ENCODE measurements around the gene SCFD2. TPM values are rescaled to one million over a fixed set of nuclear protein-coding genes. Genes with fewer than 3 reads are reported as not detected.

Gene SCFD2
- total RNA-seq, 4 donors from 2014 or later: 12.7 to 23.7 (median 18.3) TPM

DNA sequence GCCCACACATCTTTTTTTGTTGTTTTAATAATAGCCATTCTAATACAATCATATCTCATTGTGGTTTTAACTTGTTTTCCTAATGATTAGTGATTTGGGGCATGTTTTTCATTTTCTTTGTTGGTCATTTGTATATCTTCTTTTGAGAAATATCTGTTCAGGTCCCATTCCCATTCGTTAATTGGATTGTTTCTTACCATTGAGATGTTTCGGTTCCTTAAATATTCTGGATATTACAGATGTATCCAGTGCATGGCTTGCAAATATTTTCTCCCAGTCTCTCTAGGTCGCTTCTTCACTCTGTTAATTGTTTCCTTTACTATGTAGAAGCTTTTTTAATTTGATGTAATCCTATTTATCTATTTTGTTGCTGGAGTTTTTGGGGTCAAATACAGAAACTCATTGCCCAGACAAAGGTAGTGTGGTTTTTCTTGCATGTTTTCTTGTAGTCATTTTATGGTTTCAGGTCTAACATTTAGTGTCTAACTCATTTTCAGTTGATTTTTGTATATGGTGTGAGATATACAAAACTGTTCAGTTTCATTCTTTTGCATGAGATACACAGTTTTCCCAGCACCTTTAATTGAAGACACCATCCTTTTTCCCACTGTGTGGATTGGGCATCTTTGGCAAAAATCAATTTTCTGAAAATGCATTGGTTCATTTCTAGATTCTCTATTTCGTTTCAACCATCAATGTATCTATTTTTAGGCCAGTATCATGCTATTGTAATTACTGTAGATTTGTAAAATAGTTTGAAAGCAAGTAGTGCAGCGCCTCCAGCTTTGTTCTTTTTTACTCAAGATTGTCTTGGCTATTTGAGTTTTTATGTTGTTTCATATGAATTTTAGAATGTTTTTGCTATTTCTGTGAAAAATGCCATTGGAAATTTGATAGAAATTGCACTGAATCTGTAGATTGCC lies 195.9 kb downstream of the SCFD2 start:
- 88% methylated on average over 4 to 5 of the region's 5 CpGs for WGBS, 2 donors (ENCODE audit: low coverage in 1 of 2)
- H3K27ac ChIP-seq: no peak overlapping the region
- H3K36me3 ChIP-seq: no peaks in the 10 kb centered on the region
- intact Hi-C loops (cut with DNase I; ENCODE audit: low total_unique reads): no loop called here
- DNase-seq: no peak
- in situ Hi-C loops (cut with MboI; ENCODE audit: low pct_ligation_motif_present in 1 of 4, low pct_unique_long_range_greater_than_20kb in 1 of 4, low sequenced_read_pairs in 3 of 4): no loop called here
- no peaks in the 10 kb centered on the region for H3K4me1 ChIP-seq
- H3K9me3 ChIP-seq: no peaks in the 10 kb centered on the region
- no peaks in the 10 kb centered on the region for H3K27me3 ChIP-seq
- no peak overlapping the region for H3K4me3 ChIP-seq
- TF ChIP-seq, protein P1, sequence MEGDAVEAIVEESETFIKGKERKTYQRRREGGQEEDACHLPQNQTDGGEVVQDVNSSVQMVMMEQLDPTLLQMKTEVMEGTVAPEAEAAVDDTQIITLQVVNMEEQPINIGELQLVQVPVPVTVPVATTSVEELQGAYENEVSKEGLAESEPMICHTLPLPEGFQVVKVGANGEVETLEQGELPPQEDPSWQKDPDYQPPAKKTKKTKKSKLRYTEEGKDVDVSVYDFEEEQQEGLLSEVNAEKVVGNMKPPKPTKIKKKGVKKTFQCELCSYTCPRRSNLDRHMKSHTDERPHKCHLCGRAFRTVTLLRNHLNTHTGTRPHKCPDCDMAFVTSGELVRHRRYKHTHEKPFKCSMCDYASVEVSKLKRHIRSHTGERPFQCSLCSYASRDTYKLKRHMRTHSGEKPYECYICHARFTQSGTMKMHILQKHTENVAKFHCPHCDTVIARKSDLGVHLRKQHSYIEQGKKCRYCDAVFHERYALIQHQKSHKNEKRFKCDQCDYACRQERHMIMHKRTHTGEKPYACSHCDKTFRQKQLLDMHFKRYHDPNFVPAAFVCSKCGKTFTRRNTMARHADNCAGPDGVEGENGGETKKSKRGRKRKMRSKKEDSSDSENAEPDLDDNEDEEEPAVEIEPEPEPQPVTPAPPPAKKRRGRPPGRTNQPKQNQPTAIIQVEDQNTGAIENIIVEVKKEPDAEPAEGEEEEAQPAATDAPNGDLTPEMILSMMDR (IDR thresholded peaks at IDR 0.05): no peak
- TF ChIP-seq EP300 (IDR thresholded peaks at IDR 0.05; ENCODE audit: low read depth) (no peak), POLR2A (IDR thresholded peaks at IDR 0.05) (no peak), POLR2AphosphoS5 (IDR thresholded peaks at IDR 0.05) (no peak)

DNA sequence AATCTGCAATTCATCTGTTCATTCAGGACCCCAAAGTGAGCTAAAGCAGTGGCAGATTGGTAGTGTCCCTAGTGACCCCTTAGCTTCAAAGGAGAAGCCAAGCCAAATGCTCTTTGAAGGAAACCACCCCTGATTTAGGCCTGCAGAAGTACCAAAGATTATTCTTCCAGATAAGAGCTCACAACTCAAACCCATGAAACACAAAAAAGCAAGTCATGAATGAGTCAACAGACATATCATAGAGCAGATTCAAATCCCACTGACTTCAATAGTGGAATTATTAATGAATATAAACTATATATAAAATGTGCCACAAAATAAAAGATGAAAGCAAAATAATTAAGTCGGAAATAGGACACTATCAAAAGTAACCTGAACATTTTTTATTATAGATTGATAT lies 197.6 kb downstream of the SCFD2 start:
- DNase-seq: no peak
- Histone ChIP-seq H3K4me1 (no peaks in the 10 kb centered on the region), H3K27me3 (no peaks in the 10 kb centered on the region), H3K36me3 (no peaks in the 10 kb centered on the region), H3K4me3 (no peak overlapping the region), H3K27ac (no peak overlapping the region), H3K9me3 (no peaks in the 10 kb centered on the region)
- TF ChIP-seq, protein P1 (IDR thresholded peaks at IDR 0.05): no peak
- TF ChIP-seq EP300 (IDR thresholded peaks at IDR 0.05; ENCODE audit: low read depth) (no peak), POLR2AphosphoS5 (IDR thresholded peaks at IDR 0.05) (no peak), POLR2A (IDR thresholded peaks at IDR 0.05) (no peak)
- 94 to 95% methylated on average over 1 of the region's 1 CpG for WGBS, 2 donors (ENCODE audit: low coverage in 1 of 2)
- in situ Hi-C loops (cut with MboI; ENCODE audit: low pct_ligation_motif_present in 1 of 4, low pct_unique_long_range_greater_than_20kb in 1 of 4, low sequenced_read_pairs in 3 of 4): no loop called here
- intact Hi-C loops (cut with DNase I; ENCODE audit: low total_unique reads): no loop called here

DNA sequence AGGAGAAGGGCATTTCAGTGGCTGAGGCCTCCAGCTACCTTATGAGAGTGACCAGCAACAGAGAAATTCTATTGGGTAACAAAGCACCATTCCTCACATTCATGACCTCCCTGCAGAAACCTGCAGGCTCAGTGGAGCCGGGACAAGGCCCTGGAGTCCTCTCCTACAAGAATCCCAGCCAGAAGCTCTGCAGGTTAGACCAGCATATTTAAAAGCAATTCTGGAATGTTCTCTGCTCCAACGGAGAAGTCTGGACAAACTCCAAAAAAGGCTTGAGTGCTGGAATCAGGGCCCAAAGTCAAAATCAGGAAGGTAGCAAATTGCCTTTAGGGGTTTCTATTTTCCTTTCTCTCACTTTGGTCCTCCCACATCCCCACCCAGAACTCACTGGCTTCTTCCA lies 202.9 kb downstream of the SCFD2 start:
- intact Hi-C loops (cut with DNase I; ENCODE audit: low total_unique reads): no loop called here
- DNase-seq: no peak
- Histone ChIP-seq H3K4me1 (no peaks in the 10 kb centered on the region), H3K36me3 (no peaks in the 10 kb centered on the region), H3K27me3 (no peaks in the 10 kb centered on the region), H3K9me3 (no peaks in the 10 kb centered on the region), H3K4me3 (no peak overlapping the region), H3K27ac (no peak overlapping the region)
- WGBS, 2 donors (ENCODE audit: low coverage in 1 of 2): 88 to 90% methylated on average over 2 of the region's 2 CpGs
- in situ Hi-C loops (cut with MboI; ENCODE audit: low pct_ligation_motif_present in 1 of 4, low pct_unique_long_range_greater_than_20kb in 1 of 4, low sequenced_read_pairs in 3 of 4): no loop called here
- TF ChIP-seq, protein P1 (IDR thresholded peaks at IDR 0.05): no peak
- TF ChIP-seq EP300 (IDR thresholded peaks at IDR 0.05; ENCODE audit: low read depth): no peak
- no peak for TF ChIP-seq POLR2A (IDR thresholded peaks at IDR 0.05)
- TF ChIP-seq POLR2AphosphoS5 (IDR thresholded peaks at IDR 0.05): no peak

DNA sequence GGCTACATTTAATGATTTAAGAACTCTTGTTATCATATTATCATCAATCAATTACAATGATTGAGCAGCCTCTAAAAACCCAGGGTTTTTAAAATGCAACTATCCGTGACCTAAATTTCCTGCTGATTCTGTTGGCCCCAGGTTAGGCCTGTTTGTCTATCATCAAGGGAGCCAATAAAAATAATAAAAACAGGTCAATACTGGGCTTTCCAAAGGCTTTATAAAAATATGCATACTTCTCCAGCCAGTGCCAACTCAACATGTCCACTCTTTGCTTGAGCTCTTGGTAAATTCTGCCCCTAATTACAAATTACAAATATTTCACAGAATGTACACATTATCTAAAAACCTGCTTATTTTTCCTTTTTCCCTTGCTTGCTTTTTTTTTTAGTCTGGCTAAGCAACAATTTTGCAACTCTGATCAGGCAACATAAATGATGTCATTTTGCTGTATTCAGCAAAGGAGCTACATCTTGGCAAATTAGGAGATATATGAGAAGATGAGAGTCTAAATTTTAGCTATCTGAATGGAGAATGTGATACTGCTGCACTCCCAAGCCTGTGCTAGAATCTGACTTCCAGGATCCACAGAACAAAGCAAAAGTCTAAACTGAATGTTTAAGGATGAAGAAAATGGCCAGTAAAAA lies 204.0 kb downstream of the SCFD2 start:
- no peaks in the 10 kb centered on the region for H3K27me3 ChIP-seq
- no peaks in the 10 kb centered on the region for H3K9me3 ChIP-seq
- TF ChIP-seq POLR2A (IDR thresholded peaks at IDR 0.05) (no peak), EP300 (IDR thresholded peaks at IDR 0.05; ENCODE audit: low read depth) (no peak), POLR2AphosphoS5 (IDR thresholded peaks at IDR 0.05) (no peak)
- TF ChIP-seq, protein P1 (IDR thresholded peaks at IDR 0.05): no peak
- in situ Hi-C loops (cut with MboI; ENCODE audit: low pct_ligation_motif_present in 1 of 4, low pct_unique_long_range_greater_than_20kb in 1 of 4, low sequenced_read_pairs in 3 of 4) (no loop called here), intact Hi-C loops (cut with DNase I; ENCODE audit: low total_unique reads) (no loop called here)
- H3K4me3 ChIP-seq: no peak overlapping the region
- no peak overlapping the region for H3K27ac ChIP-seq
- 90 to 100% methylated on average over 1 of the region's 1 CpG for WGBS, 2 donors (ENCODE audit: low coverage in 1 of 2)
- no peaks in the 10 kb centered on the region for H3K4me1 ChIP-seq
- no peaks in the 10 kb centered on the region for H3K36me3 ChIP-seq
- no peak for DNase-seq
